ENCODE results near the gene CCSAP.
"Not testable (repeated sequence)": the region's sequence is repeated elsewhere in the genome, so short reads cannot be mapped to it uniquely, and the experiment has no call there.

The CCSAP gene

DNA sequence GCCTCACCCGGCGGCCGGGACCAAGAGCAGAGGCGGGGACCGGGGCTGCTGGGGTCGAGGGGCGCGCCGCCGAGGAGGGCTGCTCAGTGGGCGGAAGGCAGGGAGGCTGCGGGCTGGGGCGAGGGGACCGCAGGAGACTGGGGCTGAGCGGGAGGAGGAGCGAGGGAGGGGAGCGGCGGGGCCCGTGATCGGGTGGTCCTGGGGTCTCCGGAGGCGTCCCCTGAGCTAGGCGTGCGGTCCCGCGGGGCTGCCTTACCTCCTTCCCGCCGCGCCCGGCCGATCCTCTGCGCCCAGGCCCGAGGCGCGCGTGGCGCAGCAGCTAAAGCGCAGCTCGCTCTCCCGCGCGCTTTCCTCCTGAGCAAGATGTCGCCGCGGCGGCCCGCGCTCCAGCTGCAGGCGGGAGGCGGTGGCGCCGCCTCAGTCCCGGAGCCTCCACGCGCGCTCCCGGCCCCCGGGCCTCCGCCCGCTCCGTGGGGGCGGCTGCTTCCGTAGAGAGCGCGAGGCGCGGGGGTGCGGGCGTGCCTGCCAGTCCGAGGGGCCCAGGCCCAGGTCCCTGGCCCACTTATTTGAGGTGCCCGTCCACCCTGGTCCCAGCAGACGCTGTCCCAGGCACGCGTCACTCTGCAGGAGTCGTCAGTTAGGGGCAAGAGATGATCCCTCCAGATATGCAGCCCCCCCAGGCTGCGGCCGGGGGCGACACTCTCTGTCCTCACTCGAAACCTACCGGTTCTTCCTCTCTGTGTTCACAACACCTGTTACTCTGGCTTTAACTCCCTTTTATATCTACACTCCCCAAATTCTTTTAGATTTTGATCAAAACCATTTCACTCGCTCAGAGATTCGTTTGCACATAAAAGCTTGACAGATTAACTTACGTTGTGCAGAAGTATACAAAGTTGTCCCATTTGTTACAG lies at the start of gene CCSAP:
TSS of gene CCSAP (minus strand) at position 392 of the 914 bp plus-strand sequence. CDS start 582 bp downstream, outside the sequence.
- peak; percentile 8 to 42 (median 9) for DNase-seq (ENCODE audit: low read depth in 2 of 3, low spot score in 1 of 3)

- DNase-seq (ENCODE audit: low read depth in 2 of 3, low spot score in 1 of 3), result no peak
Measured at GRCh38 chr1:229390130-229390529, 47.3 kb upstream of the CCSAP start.

GRCh38 chr1:229388897-229389580 lies 46.2 kb upstream of the CCSAP start:
- DNase-seq (ENCODE audit: low read depth in 2 of 3, low spot score in 1 of 3), result no peak

DNA sequence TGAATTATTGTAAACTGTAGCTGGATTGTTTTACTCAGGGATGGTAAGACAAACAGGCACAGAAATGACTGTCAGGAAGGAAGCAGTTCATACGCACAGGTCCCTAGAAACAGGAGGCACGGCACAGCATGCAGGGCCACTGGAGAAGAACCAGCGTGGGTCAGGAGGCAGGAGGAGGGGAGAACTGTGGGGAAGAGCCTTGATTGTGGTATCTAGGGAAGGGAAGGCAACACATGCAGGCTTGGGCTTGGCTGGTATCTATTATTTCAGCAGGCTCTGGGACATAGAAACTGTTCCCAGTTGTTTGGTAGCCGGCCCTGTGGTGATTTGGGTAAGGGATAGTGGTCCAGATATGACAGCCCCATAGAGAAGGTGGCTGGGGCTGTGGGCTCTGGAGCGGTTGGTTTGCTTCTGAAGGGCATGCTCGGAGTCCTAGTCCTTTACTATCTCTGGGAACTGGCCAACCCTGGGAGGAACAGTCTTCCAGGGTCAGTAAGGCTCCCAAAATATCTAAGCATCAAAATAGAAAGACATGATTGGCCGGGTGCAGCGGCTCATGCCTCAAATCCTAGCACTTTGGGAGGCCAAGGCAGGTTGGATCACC lies 43.1 kb upstream of the CCSAP start:
- DNase-seq (ENCODE audit: low read depth in 2 of 3, low spot score in 1 of 3), result no peak

DNA sequence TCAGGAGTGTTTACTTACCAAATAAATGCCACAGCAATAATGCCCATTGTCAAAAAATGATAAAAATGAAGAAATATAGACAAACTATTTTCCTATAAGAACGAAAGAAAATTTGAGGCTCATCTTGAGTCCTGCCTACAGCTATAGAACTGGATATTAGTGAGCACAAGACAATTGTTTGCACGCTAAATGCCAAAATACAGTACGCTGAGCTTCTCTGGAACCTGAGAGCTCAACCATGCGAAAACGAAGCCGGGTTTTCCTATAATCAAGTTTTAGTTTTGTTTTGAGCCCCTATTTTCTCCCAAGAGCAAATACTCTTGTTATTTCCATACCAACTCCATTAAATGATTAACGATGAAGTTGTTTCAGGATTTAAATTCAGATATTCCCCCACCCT lies 42.0 kb upstream of the CCSAP start:
- DNase-seq (ENCODE audit: low read depth in 2 of 3, low spot score in 1 of 3), result no peak

DNA sequence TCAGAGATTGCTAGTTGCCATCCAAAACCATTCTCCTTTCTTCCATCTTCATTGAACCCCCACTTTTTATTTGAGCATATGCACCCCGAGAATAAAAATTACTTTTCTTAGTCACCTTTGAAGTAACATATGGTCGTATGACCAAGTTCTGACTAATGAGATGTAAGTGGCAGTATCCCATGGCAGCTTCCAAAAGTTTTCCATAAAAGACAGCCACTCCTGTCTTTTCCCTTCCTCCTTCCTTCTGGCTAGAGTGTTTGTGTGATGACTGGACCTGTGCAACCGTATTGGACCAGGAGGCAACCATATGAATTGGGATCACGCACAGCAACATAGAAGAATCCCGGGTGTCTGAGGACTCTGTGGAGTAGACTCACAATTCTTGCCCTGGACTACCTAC lies 41.1 kb upstream of the CCSAP start:
- no peak for DNase-seq (ENCODE audit: low read depth in 2 of 3, low spot score in 1 of 3)

DNA sequence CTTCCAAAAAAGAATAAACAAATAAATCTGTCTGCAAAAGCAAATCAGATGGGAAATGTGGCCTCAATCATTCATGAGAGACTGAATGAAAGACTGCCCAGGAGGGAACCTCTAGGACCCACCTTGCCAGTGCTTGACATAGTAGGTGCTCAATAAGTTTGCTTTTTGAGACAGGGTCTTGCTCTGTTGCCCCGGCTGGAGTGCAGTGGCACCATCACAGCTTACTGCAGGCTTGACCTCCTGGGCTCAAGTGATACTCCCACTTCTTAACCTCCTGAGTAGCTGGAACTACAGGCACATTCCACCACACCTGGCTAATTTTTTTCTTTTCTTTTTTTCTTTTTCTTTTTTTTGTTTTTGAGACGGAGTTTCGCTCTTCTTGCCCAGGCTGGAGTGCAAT lies 40.3 kb upstream of the CCSAP start:
- no peak for DNase-seq (ENCODE audit: low read depth in 2 of 3, low spot score in 1 of 3)

DNA sequence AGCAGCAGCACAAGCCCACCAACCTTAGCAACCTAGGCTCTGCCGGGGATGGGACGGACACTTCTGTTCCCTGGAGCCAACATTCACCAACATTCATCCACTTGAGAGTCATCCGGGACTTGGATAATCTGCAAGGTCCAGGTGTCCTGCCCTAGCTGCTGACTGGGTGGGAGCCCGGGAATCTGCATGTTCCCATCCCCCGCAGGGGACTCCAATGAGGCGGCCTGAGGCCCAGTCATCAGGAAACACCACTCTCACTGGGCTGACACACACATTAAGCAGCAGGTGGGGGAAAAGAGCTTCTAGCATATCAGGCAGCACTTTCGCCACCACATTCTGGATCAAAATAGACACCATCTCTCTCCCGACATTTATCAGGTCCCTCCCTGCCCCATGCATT lies 38.4 kb upstream of the CCSAP start:
- DNase-seq (ENCODE audit: low read depth in 2 of 3, low spot score in 1 of 3), result no peak

DNA sequence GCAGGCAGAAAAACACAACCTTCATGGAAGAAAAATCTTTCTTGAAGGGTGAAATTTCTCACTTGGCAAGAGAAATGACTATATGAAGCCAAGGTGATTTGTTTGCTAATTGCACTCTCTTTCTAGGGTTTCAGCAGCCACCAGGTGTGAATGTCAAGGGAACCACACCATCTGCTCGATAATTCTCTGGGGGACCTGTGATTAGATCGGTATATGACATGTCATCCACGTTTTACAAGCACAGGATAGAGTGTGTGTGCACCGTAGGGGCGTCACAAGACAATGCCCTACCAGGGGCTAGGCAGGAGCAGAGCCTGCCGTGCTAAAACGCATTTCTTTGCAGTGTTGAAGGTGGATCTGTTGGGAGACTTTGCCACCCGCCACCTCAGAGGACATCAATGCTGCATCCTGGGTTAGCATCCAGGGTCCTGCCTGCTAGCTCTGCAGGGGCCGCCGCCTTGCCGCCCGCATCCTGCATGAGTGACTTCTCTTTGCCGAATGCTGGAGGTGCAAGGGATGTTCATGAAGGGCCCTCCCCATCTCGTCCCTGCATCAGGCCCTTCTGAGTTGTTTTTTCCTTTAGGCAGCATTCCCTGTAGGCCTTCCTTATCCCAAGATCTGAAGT lies 37.8 kb upstream of the CCSAP start:
- no peak for DNase-seq (ENCODE audit: low read depth in 2 of 3, low spot score in 1 of 3)

GRCh38 chr1:229379846-229380245 lies 37.0 kb upstream of the CCSAP start:
- no peak for DNase-seq (ENCODE audit: low read depth in 2 of 3, low spot score in 1 of 3)

- no peak for DNase-seq (ENCODE audit: low read depth in 2 of 3, low spot score in 1 of 3)
Measured at GRCh38 chr1:229378586-229379367, 35.9 kb upstream of the CCSAP start.

DNA sequence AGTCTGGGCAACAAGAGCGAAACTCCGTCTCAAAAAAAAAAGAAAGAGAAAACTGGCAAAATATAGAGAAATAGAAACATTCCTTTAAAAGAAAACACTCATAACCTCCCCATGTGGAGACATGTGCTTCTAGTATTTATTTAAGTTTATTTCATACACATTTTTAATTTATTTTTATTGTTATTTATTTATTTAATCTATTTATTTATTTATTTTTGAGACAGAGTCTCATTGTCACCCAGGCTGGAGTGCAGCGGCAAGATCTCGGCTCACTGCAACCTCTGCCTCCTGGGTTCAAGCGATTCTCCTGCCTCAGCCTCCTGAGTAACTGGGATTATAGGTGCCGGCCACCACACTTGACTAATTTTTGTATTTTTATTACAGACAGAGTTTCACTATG lies 35.2 kb upstream of the CCSAP start:
- not testable (repeated sequence) for DNase-seq (ENCODE audit: low read depth in 2 of 3, low spot score in 1 of 3)

- DNase-seq (ENCODE audit: low read depth in 2 of 3, low spot score in 1 of 3), result no peak
Measured at GRCh38 chr1:229377429-229377828, 34.6 kb upstream of the CCSAP start.

- DNase-seq (ENCODE audit: low read depth in 2 of 3, low spot score in 1 of 3), result no peak
Measured at GRCh38 chr1:229376521-229376920, 33.7 kb upstream of the CCSAP start.

DNA sequence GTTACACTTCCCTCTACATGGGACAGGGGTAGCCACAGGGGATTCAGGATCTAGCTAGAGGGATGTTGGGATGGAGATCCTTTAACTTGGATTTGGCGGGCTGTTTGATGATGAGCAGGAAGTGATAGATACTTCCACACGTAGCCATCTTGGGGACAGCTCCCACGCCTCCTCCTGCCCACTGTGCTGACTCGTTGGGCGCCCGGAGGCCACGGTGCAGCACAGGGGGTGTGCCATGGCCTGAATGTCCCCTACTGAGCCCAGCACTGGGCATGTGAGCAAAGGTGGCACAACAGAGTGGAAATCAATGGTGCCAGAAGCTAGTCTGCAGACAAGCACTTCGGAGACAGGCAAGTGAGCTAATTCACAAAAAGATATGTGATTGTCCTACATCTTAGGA lies 31.6 kb upstream of the CCSAP start:
- DNase-seq (ENCODE audit: low read depth in 2 of 3, low spot score in 1 of 3), result no peak

GRCh38 chr1:229373395-229373794 lies 30.5 kb upstream of the CCSAP start:
- no peak for DNase-seq (ENCODE audit: low read depth in 2 of 3, low spot score in 1 of 3)

- no peak for DNase-seq (ENCODE audit: low read depth in 2 of 3, low spot score in 1 of 3)
Measured at GRCh38 chr1:229372251-229372650, 29.4 kb upstream of the CCSAP start.

- DNase-seq (ENCODE audit: low read depth in 2 of 3, low spot score in 1 of 3), result no peak
Measured at GRCh38 chr1:229371624-229372023, 28.8 kb upstream of the CCSAP start.

DNA sequence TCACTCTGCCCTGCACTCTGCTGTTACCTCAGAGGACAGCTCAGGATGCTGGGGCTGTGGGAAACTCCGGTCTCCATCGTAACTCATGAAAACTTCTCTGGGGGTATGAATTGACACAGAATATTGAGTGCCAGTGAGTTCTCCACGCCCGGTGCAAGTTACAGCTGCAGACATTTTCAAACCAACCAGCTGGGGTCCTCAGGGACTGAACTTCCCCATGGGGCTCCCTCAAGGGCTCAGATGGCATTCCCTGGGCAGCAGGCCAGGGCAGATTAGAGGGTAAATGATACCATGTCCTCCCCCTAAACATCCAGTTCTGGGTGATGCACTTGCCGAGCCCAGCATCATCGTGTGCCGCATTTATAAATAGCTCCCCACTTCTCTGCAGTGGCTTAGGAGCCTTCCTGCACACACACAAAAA lies 27.8 kb upstream of the CCSAP start:
- DNase-seq (ENCODE audit: low read depth in 2 of 3, low spot score in 1 of 3), result no peak

- no peak for DNase-seq (ENCODE audit: low read depth in 2 of 3, low spot score in 1 of 3)
Measured at GRCh38 chr1:229368347-229368746, 25.5 kb upstream of the CCSAP start.

DNA sequence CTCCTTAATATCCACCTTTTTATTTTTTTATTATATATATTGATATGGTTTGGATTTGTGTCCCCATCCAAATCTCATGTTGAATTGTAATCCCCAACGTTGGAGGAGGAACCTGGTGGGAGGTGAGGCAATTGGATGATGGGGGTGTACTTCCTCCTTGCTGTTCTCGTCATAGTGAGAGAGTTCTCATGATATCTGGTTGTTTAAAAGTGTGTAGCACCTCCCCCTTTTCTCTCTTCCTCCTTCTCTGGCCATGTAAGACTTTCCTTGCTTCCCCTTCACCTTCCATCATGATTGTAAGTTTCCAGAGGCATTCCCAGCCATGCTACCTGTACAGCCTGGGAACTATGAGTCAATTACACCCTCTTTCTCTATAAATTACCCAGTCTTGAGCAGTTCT lies 22.7 kb upstream of the CCSAP start:
- DNase-seq (ENCODE audit: low read depth in 2 of 3, low spot score in 1 of 3), result no peak
